MV-4-11 (cell line): Measurements from ENCODE around the gene BSND.
"Not testable (repeated sequence)": the region's sequence is repeated elsewhere in the genome, so short reads cannot be mapped to it uniquely, and the experiment has no call there.

Experiments
- DNase-seq: peaks from one replicate; lab custom pipeline; 2025; lab: John Stamatoyannopoulos, UW

Gene BSND

DNA sequence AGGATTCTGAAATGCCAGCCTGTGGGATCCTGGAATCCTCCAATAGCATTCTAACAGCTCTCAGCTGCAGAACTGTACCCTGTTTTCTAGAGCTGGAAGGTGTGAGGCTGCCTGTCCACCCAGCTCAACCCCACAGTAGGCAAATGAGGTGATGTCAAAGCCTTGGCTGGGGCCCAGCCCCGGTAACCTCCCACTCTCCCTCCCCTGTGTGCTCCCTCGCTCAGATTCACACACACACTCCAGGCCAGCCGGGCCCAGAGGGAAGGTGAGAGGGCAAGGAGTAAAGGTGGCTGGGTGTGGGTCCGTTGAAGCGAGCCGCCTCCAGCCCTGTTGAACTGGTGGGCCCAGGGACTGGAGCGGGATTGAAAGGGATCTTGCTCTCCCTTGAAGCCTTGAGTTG is at the start of gene BSND:
Gene BSND, plus strand, starts transcription at position 257 of the 400 bp plus-strand sequence. CDS start 254 bp downstream, outside the sequence.
- DNase-seq = no peak

- DNase-seq = no peak
Observed at GRCh38 chr1:54949053-54949452, 49.7 kb upstream of the BSND start.

DNA sequence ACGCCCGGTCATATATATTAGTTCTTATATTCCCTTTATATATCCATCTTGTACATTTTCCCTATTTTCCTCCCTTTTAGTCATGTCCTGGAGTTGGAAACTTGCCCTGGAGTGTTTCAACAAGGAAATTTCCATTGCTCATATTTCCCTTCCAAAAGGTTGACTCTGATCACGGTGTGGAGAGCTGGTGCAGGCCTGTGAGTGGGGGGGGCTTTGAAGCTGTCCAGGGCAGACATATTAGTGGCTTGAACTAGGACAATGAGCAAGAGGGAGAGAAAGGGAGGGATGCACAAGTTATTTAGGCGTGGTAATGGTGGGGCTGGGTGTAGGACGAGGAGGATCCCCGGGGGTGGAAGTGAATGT is 48.7 kb upstream of the BSND start:
- no peak for DNase-seq

GRCh38 chr1:54950369-54951163 is 48.2 kb upstream of the BSND start:
- peak; percentile 79 for DNase-seq

GRCh38 chr1:54951810-54952226 is 46.9 kb upstream of the BSND start:
- no peak for DNase-seq

- DNase-seq = no peak
Observed at GRCh38 chr1:54952950-54953718, 45.6 kb upstream of the BSND start.

DNA sequence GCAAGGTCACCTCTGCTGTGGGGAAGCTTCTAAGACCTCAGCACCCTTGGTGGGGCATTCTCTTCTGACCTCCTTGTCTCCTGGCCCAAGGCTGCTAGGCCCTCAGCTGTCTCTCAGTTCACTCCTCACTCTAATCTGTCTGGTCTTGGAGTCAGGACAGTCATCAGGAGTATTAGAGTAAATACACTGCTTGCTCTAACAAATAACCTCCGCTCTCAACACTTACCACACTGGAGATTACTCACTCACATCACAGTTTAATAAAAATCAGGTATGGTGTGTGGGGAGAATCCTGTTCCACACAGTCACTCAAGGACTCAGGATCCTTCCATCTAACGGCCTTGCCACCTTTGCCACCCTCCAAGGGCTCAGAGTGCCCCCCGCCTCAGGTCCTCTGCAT is 44.9 kb upstream of the BSND start:
- no peak for DNase-seq

GRCh38 chr1:54955359-54955758 is 43.4 kb upstream of the BSND start:
- no peak for DNase-seq

DNA sequence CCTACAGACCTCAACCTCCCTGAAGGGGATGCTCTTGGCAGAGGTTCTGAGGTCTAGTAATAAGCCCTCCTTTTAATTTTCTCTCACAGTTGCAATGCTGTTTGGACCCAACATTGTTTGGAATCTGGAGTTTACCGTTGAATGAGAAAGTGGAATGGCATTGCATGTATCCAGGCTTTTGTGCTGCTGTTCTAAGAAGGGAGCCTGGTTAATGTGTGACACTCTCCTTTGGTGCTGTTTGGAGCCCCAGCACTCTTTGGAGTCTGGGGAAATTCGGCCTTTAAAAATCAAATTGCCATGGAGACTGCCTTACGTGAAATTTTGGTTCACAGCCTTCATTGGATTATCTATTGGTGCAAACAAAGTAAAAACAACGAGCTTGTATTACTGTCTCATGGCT is 42.0 kb upstream of the BSND start:
- no peak for DNase-seq

- no peak for DNase-seq
Observed at GRCh38 chr1:54959241-54959640, 39.5 kb upstream of the BSND start.

DNA sequence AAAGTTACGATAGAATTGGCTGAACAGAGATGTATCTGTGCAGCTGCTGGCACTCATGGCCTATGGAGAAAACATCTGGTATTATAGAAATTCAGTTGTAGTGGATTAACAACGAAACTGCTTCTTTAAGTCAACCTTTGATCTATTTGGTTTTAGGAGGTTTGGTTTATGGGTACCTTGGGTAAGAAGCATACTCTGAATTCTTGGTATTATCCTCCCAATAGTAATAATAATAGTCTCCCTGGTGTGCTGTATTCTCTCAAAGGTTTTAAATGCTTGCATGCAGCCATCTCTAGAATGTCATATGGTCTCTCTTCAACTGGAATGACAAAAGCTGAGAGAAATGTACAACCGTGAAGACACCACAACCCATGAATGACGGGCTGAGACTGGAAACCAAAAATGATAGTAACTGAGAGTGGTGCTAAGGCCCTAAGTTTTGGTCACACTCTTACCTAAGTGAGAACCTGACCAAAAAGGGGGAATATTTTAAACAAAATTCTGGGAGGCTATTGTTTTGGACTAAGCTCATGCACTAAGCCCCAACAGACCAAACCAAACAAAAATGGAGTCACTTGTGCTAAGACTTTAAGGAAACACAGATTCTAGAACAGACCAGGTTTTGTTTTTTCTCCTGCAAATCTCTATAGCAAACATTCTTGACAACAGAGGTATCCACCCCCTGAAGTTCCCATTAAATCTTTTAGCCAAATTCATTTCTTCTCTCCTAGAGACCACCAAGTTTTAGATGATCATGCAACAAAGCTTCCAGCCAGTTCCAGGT is 35.9 kb upstream of the BSND start:
- DNase-seq = no peak

DNA sequence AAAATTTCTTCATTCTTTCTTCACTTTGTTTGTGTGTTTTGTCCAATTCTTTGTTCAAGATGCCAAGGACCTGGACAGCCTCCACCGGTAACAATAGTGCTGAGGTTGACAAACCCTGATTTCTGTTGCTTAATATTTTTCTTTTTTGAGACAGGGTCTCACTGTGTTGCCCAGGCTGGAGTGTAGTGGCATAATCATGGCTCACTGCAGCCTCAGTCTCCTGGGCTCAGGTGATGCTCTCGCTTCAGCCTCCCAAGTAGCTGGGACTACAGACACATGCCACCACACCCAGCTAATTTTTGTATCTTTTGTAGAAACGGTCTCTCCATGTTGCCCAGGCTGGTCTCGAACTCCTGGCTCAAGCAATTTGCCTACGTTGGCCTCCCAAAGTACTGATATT is 34.9 kb upstream of the BSND start:
- DNase-seq = not testable (repeated sequence)

GRCh38 chr1:54965624-54966340 is 33.0 kb upstream of the BSND start:
- peak; percentile 99 for DNase-seq

- no peak for DNase-seq
Observed at GRCh38 chr1:54967372-54967771, 31.4 kb upstream of the BSND start.

GRCh38 chr1:54968551-54968950 is 30.2 kb upstream of the BSND start:
- DNase-seq = no peak

- no peak for DNase-seq
Observed at GRCh38 chr1:54969879-54970278, 28.9 kb upstream of the BSND start.

GRCh38 chr1:54970901-54971300 is 27.8 kb upstream of the BSND start:
- DNase-seq = no peak

DNA sequence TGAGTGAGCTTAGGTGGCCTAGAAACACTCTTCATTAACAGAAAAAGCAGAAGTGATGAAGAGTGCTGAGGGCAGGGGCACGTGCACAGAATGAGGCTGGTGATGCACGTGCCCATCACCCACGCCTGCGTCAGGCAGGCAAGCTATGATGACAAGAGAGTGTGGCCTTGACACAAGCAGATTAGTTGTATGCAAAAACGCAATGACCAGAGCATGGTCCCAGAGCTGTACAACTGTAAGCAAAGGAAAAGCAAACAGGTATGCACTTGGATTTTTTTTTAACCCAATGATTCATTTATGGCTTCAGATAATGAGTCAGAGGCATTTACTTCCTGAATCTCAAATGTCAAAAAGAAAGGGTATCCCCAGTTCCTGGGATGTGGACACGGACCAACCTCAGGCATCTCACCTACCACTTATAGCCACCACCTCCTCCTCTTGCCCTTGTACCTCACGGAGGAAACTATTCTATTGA is 27.4 kb upstream of the BSND start:
- peak; percentile 26 for DNase-seq

GRCh38 chr1:54972436-54972835 is 26.3 kb upstream of the BSND start:
- DNase-seq = no peak

DNA sequence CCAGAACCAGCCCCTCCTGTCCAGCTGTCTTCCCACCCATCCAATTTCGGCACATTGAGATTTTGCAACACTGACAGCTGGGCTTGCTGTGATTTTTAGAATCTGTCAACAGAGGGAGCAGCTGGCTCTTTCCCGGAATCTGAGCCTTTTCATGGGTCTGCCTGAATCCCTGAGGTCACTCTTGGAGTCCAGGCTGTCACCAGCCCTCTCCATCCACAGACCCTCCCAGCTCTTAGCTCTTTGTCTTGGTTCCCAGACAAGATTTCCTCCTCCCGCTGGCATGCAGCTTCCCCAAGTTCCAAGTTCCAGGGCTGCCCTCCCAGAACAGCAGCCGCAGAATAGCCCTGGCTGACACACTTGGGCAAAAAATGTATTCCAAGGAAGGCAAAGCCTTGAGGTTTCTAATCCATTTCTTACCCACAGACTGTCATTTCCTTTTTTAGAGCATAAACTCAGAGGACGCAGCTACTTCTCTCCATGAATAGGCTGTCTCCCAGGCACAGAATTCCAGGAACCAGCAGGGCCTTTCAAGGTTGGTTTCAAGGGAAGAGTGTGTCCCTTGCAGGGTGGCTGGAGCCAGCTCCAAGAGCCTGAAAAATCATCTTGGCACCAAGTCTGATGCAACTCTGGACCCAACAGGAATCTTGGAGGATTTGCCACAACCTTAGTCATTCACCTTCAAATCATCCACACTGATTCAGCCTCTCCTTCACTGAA is 25.4 kb upstream of the BSND start:
- no peak for DNase-seq
